K562 (cell line): ENCODE measurements around the gene ADAM8. TPM values are rescaled to one million over a fixed set of nuclear protein-coding genes. Genes with fewer than 3 reads are reported as not detected.

Experiments
- ATAC-seq: fragments of 200-7000 bp; cut with Tn5 transposase; 3 replicates; pipeline ENCODE4 v1.9.1; 2020; ENCODE audit warnings: moderate library complexity
- BruUV-seq: library from RNA; stranded (reverse); fragments of 400-500 nt; replicated peaks from 2 replicates; lab custom pipeline; 2021; lab: Mats Ljungman, UMichigan
- CTCF ChIA-PET: fragments of 300-600 bp; formaldehyde crosslinking; extraction: SDS; loops from one replicate; lab custom pipeline; 2021; ENCODE audit warnings: low intra/inter-chr PET ratio; lab: Yijun Ruan, JAX
- POLR2A ChIA-PET: fragments of 300-600, 350-650 bp; sonication (Branson Sonifier 250); formaldehyde crosslinking; extraction: SDS; loops from one replicate; lab custom pipeline; 2021; ENCODE audit warnings: antibody characterized with exemption, inconsistent platforms; lab: Yijun Ruan, JAX
- DNase-seq, 4 experiments: peaks; one replicate each; pipeline versions ENCODE4 v3.0.0 to v3.0.0-alpha.2; 2011 to 2018; ENCODE audit warnings: low spot score in 3 of 4, mixed read lengths in 3 of 4; ENCODE audit errors: extremely low read depth in 1 of 4
- FAIRE-seq: peaks from 2 replicates; lab custom pipeline; 2011; peaks lifted over from hg19 to GRCh38; lab: Jason Lieb, UNC
- H2AFZ ChIP-seq: 2 replicates; pipeline ENCODE4 v1.6.0; 2011; ENCODE audit warnings: low read depth, low read length, control low read depth, inconsistent platforms
- H3K27ac ChIP-seq: fragments of 200-600 bp; 3 replicates; pipeline ENCODE4 v1.8.0; 2011; ENCODE audit warnings: low read depth, mild to moderate bottlenecking, control low read depth, inconsistent platforms, low read length, moderate library complexity, mixed read lengths; ENCODE audit errors: extremely low read depth
- H3K27me3 ChIP-seq, 2 experiments: fragments of 300-600 bp in 1 of 2; 2 replicates in 1 of 2; 3 replicates in 1 of 2; pipeline versions ENCODE4 v1.6.0 to v1.8.0; 2011; ENCODE audit warnings: inconsistent platforms in 2 of 2, low read length in 2 of 2, mild to moderate bottlenecking in 1 of 2, mixed read lengths in 1 of 2, moderate library complexity in 1 of 2; ENCODE audit not compliant: control insufficient read depth in 2 of 2, insufficient read depth in 2 of 2
- H3K36me3 ChIP-seq: fragments of 300-600 bp; 3 replicates; pipeline ENCODE4 v1.8.0; 2011; ENCODE audit warnings: mild to moderate bottlenecking, low read length, inconsistent platforms; ENCODE audit not compliant: control insufficient read depth, insufficient read depth
- H3K4me1 ChIP-seq, 2 experiments: fragments of 200-600 bp in 1 of 2; replicated peaks in 1 of 2; 2 replicates in 1 of 2; 3 replicates in 1 of 2; pipeline versions ENCODE4 v1.5.1 to v1.8.0; 2011; ENCODE audit warnings: inconsistent platforms in 2 of 2, low read length in 2 of 2, mild to moderate bottlenecking in 1 of 2, mixed read lengths in 1 of 2, moderate library complexity in 1 of 2; ENCODE audit not compliant: control insufficient read depth in 2 of 2, insufficient read depth in 2 of 2
- H3K4me2 ChIP-seq: 2 replicates; pipeline ENCODE4 v1.6.1; 2011; ENCODE audit warnings: low read length, control low read depth, inconsistent platforms, mixed read lengths; ENCODE audit not compliant: insufficient read depth
- H3K4me3 ChIP-seq: fragments of 200-600 bp; sonication (generic), shearing (Covaris generic); 2 replicates; pipeline ENCODE4 v1.5.1; 2016; ENCODE audit warnings: control low read depth, inconsistent platforms
- H3K79me2 ChIP-seq: fragments of 200-600 bp; 3 replicates; pipeline ENCODE4 v1.8.0; 2011; ENCODE audit warnings: low read length, inconsistent platforms; ENCODE audit not compliant: control insufficient read depth, insufficient read depth
- H3K9ac ChIP-seq, 2 experiments: 2 replicates each; pipeline versions ENCODE4 v1.6.0 to v1.6.1; 2011; ENCODE audit warnings: low read depth in 2 of 2, low read length in 2 of 2, control low read depth in 1 of 2, inconsistent platforms in 1 of 2, mild to moderate bottlenecking in 1 of 2, mixed read lengths in 1 of 2; ENCODE audit not compliant: insufficient read depth in 1 of 2
- H3K9me1 ChIP-seq: one replicate; pipeline ENCODE4 v1.6.0; 2011; ENCODE audit warnings: inconsistent platforms, mild to moderate bottlenecking, low read length, moderate library complexity; ENCODE audit not compliant: control insufficient read depth, insufficient read depth
- H3K9me3 ChIP-seq: replicated peaks from 2 replicates; pipeline ENCODE4 v1.5.1; 2011; ENCODE audit warnings: low read depth, low read length, inconsistent platforms; ENCODE audit not compliant: control insufficient read depth, insufficient read depth
- H4K20me1 ChIP-seq: replicated peaks from 2 replicates; pipeline ENCODE4 v1.6.1; 2011; ENCODE audit warnings: low read length, inconsistent platforms, mixed read lengths; ENCODE audit not compliant: control insufficient read depth, insufficient read depth
- CHD2 ChIP-seq: IDR thresholded peaks from 2 replicates; pipeline ENCODE4 v1.6.1; 2011; ENCODE audit warnings: low read depth, low read length
- IRF1 ChIP-seq: sonication (generic); formaldehyde crosslinking; IDR thresholded peaks from 2 replicates; pipeline ENCODE4 v1.8.0; 2022; ENCODE audit warnings: missing genetic modification reagents, mild to moderate bottlenecking, borderline replicate concordance
- SMARCA5 ChIP-seq: fragments of 450-650 bp; IDR thresholded peaks from 2 replicates; pipeline ENCODE4 v1.6.1; 2016
- YY1 ChIP-seq, 3 experiments: IDR thresholded peaks; 2 replicates each; pipeline ENCODE4 v1.6.1; 2011; ENCODE audit warnings: low read length in 2 of 3, mild to moderate bottlenecking in 2 of 3, moderate library complexity in 2 of 3, borderline replicate concordance in 1 of 3, control low read depth in 1 of 3, low read depth in 1 of 3; ENCODE audit not compliant: insufficient read depth in 3 of 3, insufficient replicate concordance in 2 of 3, control insufficient read depth in 1 of 3, insufficient read length in 1 of 3; ENCODE audit errors: extremely low read depth in 1 of 3
- ZNF121 ChIP-seq: sonication (generic); formaldehyde crosslinking; conservative IDR thresholded peaks from 2 replicates; pipeline ENCODE4 v1.8.0; 2022; ENCODE audit warnings: missing genetic modification reagents
- WGBS: fragments of 100-300 bp; shearing (Covaris generic); methylation state at CpG from one replicate; pipeline ENCODE4 v1.1.6; 2016; ENCODE audit warnings: low coverage, mixed read lengths; ENCODE audit not compliant: insufficient coverage; ENCODE audit errors: missing lambda C conversion rate; 5-methylcytosine and 5-hydroxymethylcytosine counted together
- in situ Hi-C: fragments of 300-500 bp; cut with MboI; formaldehyde crosslinking; loops from 4 replicates; pipeline ENCODE4 v1.15.0; 2018; ENCODE audit warnings: inconsistent platforms, mixed read lengths
- intact Hi-C: fragments of 100-400 bp; cut with micrococcal nuclease; formaldehyde crosslinking; loops from 2 replicates; pipeline ENCODE4 v1.14.2; 2022
- polyA plus RNA-seq, 8 experiments: library from polyadenylated mRNA; depleted of rRNA in 4 of 8; stranded (reverse) in 5 of 8; unstranded in 3 of 8; fragments of >200 nt; fragmentation: Nextera tagmentation in 2 of 8; fragmentation: Illumina TruSeq in 1 of 8; extraction: Ambion mirVana in 2 of 8; extraction: Trizol in 1 of 8; gene quantifications; 2 replicates each; pipeline versions ENCODE4 v1.2.1 to v1.2.3, GENCODE V29; 2011 to 2014; ENCODE audit warnings: inconsistent platforms in 1 of 8, missing spikeins in 1 of 8
- total RNA-seq, 7 experiments: library from RNA; depleted of rRNA in 6 of 7; stranded (reverse); fragments of >200 nt in 6 of 7; fragmentation: Illumina TruSeq in 2 of 7; extraction: Trizol in 2 of 7; gene quantifications; 2 replicates each; pipeline versions ENCODE4 v1.2.1 to v1.2.3, GENCODE V29; 2011 to 2021; ENCODE audit warnings: low replicate concordance in 1 of 7

ADAM8 gene
- total and polyA plus RNA-seq, 9 of the 15 experiments (the other 6 are each of a cell fraction or from before 2014, with no cell fraction given) = 0.07 to 7.0 (median 1.1) TPM

- Histone ChIP-seq H3K9ac (no peak overlapping the region; a peak in 1 of 4 replicates), H3K79me2 (no peaks in the 10 kb centered on the region), H3K4me2 (no peak overlapping the region), H3K36me3 (no peaks in the 10 kb centered on the region), H4K20me1 (no peaks in the 10 kb centered on the region), H2AFZ (no peak overlapping the region), H3K9me3 (no peaks in the 10 kb centered on the region), H3K4me3 (no peak overlapping the region), H3K27me3 (peaks cover 5 to 42% of the 10 kb centered on the region in 2 experiments), H3K27ac (no peak overlapping the region), H3K4me1 (peaks cover 0 to 48% of the 10 kb centered on the region in 2 experiments; a peak in 2 of 5 replicates), H3K9me1 (no peaks in the 10 kb centered on the region)
- ChIA-PET CTCF (no interaction called here), POLR2A (interaction anchor here (0.6 kb wide), 2 partner anchors 33 to 56 kb away, joined by 3 read pairs; no protein-coding TSS in a partner anchor)
- no TSS peak for BruUV-seq
- FAIRE-seq = no peak
- no peak for DNase-seq
- intact Hi-C loops = no loop called here
- no peak for ATAC-seq
- TF ChIP-seq CHD2 (no peak), SMARCA5 (no peak), YY1 (IDR thresholded peaks at IDR 0.05; ENCODE audit: borderline replicate concordance in 1 of 3, control insufficient read depth in 1 of 3, extremely low read depth in 1 of 3, insufficient read depth in 3 of 3, insufficient read length in 1 of 3, insufficient replicate concordance in 2 of 3, low read depth in 1 of 3, low read length in 2 of 3) (no peak), IRF1 (no peak), ZNF121 (CRISPR knock-in tag) (no peak)
- in situ Hi-C loops = no loop called here
- 12% methylated on average over 11 of the region's 20 CpGs for WGBS
Measured at GRCh38 chr10:133218891-133219290, 57.8 kb downstream of the ADAM8 start.
